Central memory CD8-positive, alpha-beta T cell (primary cell): ENCODE data around the gene SERP2.

Experiments used
- ATAC-seq: fragments of 150-1000 bp; cut with Tn5 transposase; replicated peaks from 2 replicates; pipeline ENCODE4 v1.10.0; 2022; ENCODE audit warnings: mild to moderate bottlenecking, moderate FRiP score, moderate number of reproducible peaks; ENCODE audit not compliant: poor library complexity, severe bottlenecking; ENCODE audit errors: extremely low read depth
- DNase-seq, 2 donors: peaks; one replicate each; pipeline ENCODE4 v3.0.0; 2021; ENCODE audit warnings: low spot score in 2 of 2
- H3K27ac Mint-ChIP-seq: one replicate; pipeline ENCODE4 v1.8.0; 2022; ENCODE audit warnings: low read depth, mild to moderate bottlenecking, moderate library complexity, mixed read lengths
- H3K27me3 Mint-ChIP-seq: one replicate; pipeline ENCODE4 v1.8.0; 2022; ENCODE audit warnings: mixed read lengths
- H3K36me3 Mint-ChIP-seq: one replicate; pipeline ENCODE4 v1.8.0; 2022; ENCODE audit warnings: mild to moderate bottlenecking, moderate library complexity, mixed read lengths; ENCODE audit not compliant: insufficient read depth
- H3K4me1 Mint-ChIP-seq: one replicate; pipeline ENCODE4 v1.8.0; 2022; ENCODE audit warnings: mixed read lengths
- H3K4me3 Mint-ChIP-seq: one replicate; pipeline ENCODE4 v1.8.0; 2022; ENCODE audit warnings: mild to moderate bottlenecking, moderate library complexity, mixed read lengths
- H3K9me3 Mint-ChIP-seq: one replicate; pipeline ENCODE4 v1.8.0; 2022; ENCODE audit warnings: mixed read lengths

The SERP2 gene

GRCh38 chr13:44437356-44438233 is 64.0 kb downstream of the SERP2 start:
- H3K36me3 Mint-ChIP-seq = peaks cover 6% of the 10 kb centered on the region
- ATAC-seq = no peak

GRCh38 chr13:44438234-44438579 is 64.6 kb downstream of the SERP2 start:
- peaks cover 13% of the 10 kb centered on the region for H3K27me3 Mint-ChIP-seq
- DNase-seq (no peak), ATAC-seq (no peak)
- H3K4me1 Mint-ChIP-seq = peaks cover 25% of the 10 kb centered on the region
- no peaks in the 10 kb centered on the region for H3K9me3 Mint-ChIP-seq
- no peak overlapping the region for H3K27ac Mint-ChIP-seq
- H3K36me3 Mint-ChIP-seq = peaks cover 6% of the 10 kb centered on the region
- H3K4me3 Mint-ChIP-seq = no peak overlapping the region

More at GRCh38 chr13:44437356-44438233, 64.0 kb downstream of the SERP2 start:
- H3K4me3 Mint-ChIP-seq = peak overlapping the region; percentile 80
- H3K27me3 Mint-ChIP-seq = peaks cover 13% of the 10 kb centered on the region
- H3K27ac Mint-ChIP-seq = peak overlapping the region; percentile 75
- no peak for DNase-seq
- H3K9me3 Mint-ChIP-seq = no peaks in the 10 kb centered on the region
- H3K4me1 Mint-ChIP-seq = peaks cover 25% of the 10 kb centered on the region

GRCh38 chr13:44439452-44440024 is 65.9 kb downstream of the SERP2 start:
- Mint-ChIP-seq H3K27ac (no peak overlapping the region), H3K4me1 (peaks cover 25% of the 10 kb centered on the region), H3K9me3 (no peaks in the 10 kb centered on the region), H3K27me3 (peaks cover 13% of the 10 kb centered on the region), H3K4me3 (no peak overlapping the region), H3K36me3 (peaks cover 3% of the 10 kb centered on the region)
- DNase-seq (no peak), ATAC-seq (no peak)

GRCh38 chr13:44440046-44440608 is 66.5 kb downstream of the SERP2 start:
- no peaks in the 10 kb centered on the region for H3K9me3 Mint-ChIP-seq
- ATAC-seq (no peak), DNase-seq (no peak)
- no peak overlapping the region for H3K4me3 Mint-ChIP-seq
- H3K36me3 Mint-ChIP-seq = no peaks in the 10 kb centered on the region
- H3K4me1 Mint-ChIP-seq = peaks cover 25% of the 10 kb centered on the region
- peaks cover 13% of the 10 kb centered on the region for H3K27me3 Mint-ChIP-seq
- peak overlapping the region; percentile 55 for H3K27ac Mint-ChIP-seq
